Esophagus muscularis mucosa (tissue), 4 donors: Measurements from ENCODE around the gene HIF1A. TPM values are rescaled to one million over a fixed set of nuclear protein-coding genes. Genes with fewer than 3 reads are reported as not detected.

Experiments
- DNase-seq: peaks from one replicate; pipeline ENCODE4 v3.0.0-alpha.2; 2017; ENCODE audit errors: extremely low spot score
- H3K27ac ChIP-seq, 4 donors: fragments of 200-600 bp; sonication (generic); replicated peaks in 1 of 4; 1 replicate in 3 of 4; 2 replicates in 1 of 4; pipeline ENCODE4 v1.5.1; 2016 to 2019; ENCODE audit warnings: mild to moderate bottlenecking in 1 of 4
- H3K27me3 ChIP-seq, 4 donors: fragments of 200-600 bp; sonication (generic); one replicate each; pipeline versions ENCODE4 v1.5.1 to v1.6.0; 2016 to 2019
- H3K36me3 ChIP-seq, 4 donors: fragments of 200-600 bp; sonication (generic); one replicate each; pipeline ENCODE4 v1.5.1; 2016 to 2019
- H3K4me1 ChIP-seq, 4 donors: fragments of 200-600 bp; sonication (generic); one replicate each; pipeline ENCODE4 v1.5.1; 2016 to 2019
- H3K4me3 ChIP-seq, 4 donors: fragments of 200-600 bp; sonication (generic); 1 replicate in 2 of 4; 2 replicates in 2 of 4; pipeline ENCODE4 v1.5.1; 2016 to 2019; ENCODE audit warnings: mild to moderate bottlenecking in 4 of 4, moderate library complexity in 1 of 4
- H3K9me3 ChIP-seq, 4 donors: fragments of 200-600 bp; sonication (generic); 1 replicate in 3 of 4; 2 replicates in 1 of 4; pipeline ENCODE4 v1.5.1; 2016 to 2019
- CTCF ChIP-seq, 3 experiments: fragments of 200-600 bp in 2 of 3; fragments of 450-650 bp in 1 of 3; sonication (generic) in 2 of 3; IDR thresholded peaks; one replicate each; pipeline ENCODE4 v1.5.1; 2017 to 2019; ENCODE audit warnings: antibody characterized with exemption in 3 of 3, mild to moderate bottlenecking in 2 of 3, moderate library complexity in 1 of 3
- EP300 ChIP-seq: sonication (generic); formaldehyde crosslinking; IDR thresholded peaks from one replicate; pipeline ENCODE4 v1.6.1; 2017; ENCODE audit warnings: antibody characterized with exemption
- POLR2A ChIP-seq: fragments of 450-650 bp; IDR thresholded peaks from one replicate; pipeline ENCODE4 v1.6.1; 2017; ENCODE audit warnings: antibody characterized with exemption, moderate library complexity, mild to moderate bottlenecking, low read depth
- POLR2AphosphoS5 ChIP-seq, 2 donors: sonication (generic); formaldehyde crosslinking; IDR thresholded peaks; one replicate each; pipeline ENCODE4 v1.6.1; 2017; ENCODE audit warnings: antibody characterized with exemption in 2 of 2
- WGBS: methylation state at CpG from one replicate; pipeline ENCODE4 v1.1.5; 2018; 5-methylcytosine and 5-hydroxymethylcytosine counted together
- intact Hi-C: fragments of 100-400 bp; cut with DNase I; formaldehyde crosslinking; loops from one replicate; pipeline ENCODE4 v1.15.1; 2023
- total RNA-seq, 4 donors: library from RNA; depleted of rRNA; stranded (reverse); fragments of >200 nt; gene quantifications; one replicate each; pipeline versions ENCODE4 v1.1.0 to v1.2.1, GENCODE V29; 2016

Gene HIF1A
- total RNA-seq, 4 donors from 2014 or later: 77.4 to 156 (median 86.5) TPM

DNA sequence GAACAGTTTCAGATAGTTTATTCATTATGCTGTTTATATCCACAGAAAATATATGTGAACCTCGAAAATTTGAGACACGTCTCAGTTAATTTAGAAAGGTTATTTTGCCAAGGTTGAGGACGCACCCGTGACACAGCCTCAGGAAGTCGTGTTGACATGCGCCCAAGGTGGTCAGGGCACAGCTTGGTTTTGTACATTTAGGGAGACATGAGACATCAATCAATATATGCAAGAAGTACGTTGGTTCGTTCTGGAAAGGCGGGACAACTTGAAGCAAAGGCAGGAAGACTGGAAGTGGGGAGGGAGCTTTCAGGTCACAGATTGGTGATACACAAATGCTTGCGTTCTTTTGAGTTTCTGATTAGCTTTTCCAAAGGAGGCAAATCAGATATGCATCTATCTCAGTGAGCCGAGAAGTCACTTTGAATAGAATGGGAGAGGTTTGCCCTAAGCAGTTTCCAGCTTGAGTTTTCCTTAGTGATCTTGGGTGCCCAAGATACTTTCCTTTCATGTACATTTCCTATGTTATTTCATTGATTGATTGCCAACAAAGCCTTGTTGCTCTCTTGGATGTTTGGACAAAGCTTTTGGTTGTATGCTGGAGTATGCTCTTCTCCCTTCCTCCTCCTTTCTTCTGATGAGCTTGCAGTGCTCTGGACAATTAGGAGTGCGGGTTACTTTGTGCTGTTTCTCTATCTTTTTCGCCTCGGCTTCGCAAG, 70.1 kb downstream of the HIF1A start:
- Histone ChIP-seq H3K4me1 (peaks cover 14 to 40% (median 38%) of the 10 kb centered on the region in 4 donors), H3K4me3 (no peak overlapping the region), H3K27me3 (no peaks in the 10 kb centered on the region), H3K9me3 (no peaks in the 10 kb centered on the region), H3K27ac (no peak overlapping the region), H3K36me3 (peaks cover 3 to 32% (median 14%) of the 10 kb centered on the region in 4 donors)
- intact Hi-C loops: loop anchor here (10.0 kb wide), 1 partner anchor 69 kb away; no protein-coding TSS in a partner anchor
- no peak for DNase-seq
- WGBS: 78% methylated on average over 15 of the region's 15 CpGs
- TF ChIP-seq EP300 (no peak), CTCF (IDR thresholded peaks at IDR 0.05) (no peak), POLR2A (no peak), POLR2AphosphoS5 (IDR thresholded peaks at IDR 0.05) (no peak)

DNA sequence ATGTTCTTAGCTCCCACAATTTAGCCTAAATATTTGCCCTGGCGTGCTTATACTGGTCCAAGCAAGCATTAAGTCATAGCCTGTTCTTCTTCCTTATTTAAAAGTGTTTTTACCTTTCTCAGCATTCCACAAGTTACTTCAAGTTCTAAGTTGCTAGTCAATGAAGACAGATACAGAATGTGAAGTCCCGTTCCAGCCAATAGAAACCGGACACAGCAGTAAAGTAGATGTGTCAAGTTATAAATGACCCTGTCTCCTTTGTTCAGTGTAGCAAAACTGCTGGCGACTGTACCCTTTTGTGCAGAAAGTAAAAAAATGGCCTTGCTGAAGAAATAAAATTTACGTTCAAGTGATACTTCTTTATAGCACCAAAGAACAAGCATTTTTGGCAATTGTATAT, 70.8 kb downstream of the HIF1A start:
- Histone ChIP-seq H3K4me1 (peaks cover 14 to 40% (median 38%) of the 10 kb centered on the region in 4 donors), H3K9me3 (no peaks in the 10 kb centered on the region), H3K36me3 (peaks cover 8 to 40% (median 21%) of the 10 kb centered on the region in 4 donors), H3K4me3 (no peak overlapping the region), H3K27ac (no peak overlapping the region), H3K27me3 (no peaks in the 10 kb centered on the region)
- TF ChIP-seq CTCF (IDR thresholded peaks at IDR 0.05) (no peak), POLR2A (no peak), EP300 (no peak), POLR2AphosphoS5 (IDR thresholded peaks at IDR 0.05) (no peak)
- intact Hi-C loops: loop anchor here (10.0 kb wide), 1 partner anchor 69 kb away; no protein-coding TSS in a partner anchor
- 66% methylated on average over 5 of the region's 5 CpGs for WGBS
- no peak for DNase-seq

GRCh38 chr14:61768240-61768639, 72.9 kb downstream of the HIF1A start:
- H3K36me3 ChIP-seq: peaks cover 12 to 58% (median 26%) of the 10 kb centered on the region in 4 donors
- no peak overlapping the region for H3K27ac ChIP-seq
- H3K27me3 ChIP-seq: no peaks in the 10 kb centered on the region
- TF ChIP-seq POLR2AphosphoS5 (IDR thresholded peaks at IDR 0.05) (no peak), CTCF (IDR thresholded peaks at IDR 0.05) (no peak), POLR2A (no peak), EP300 (no peak)
- no peaks in the 10 kb centered on the region for H3K9me3 ChIP-seq
- WGBS: 80% methylated on average over 3 of the region's 3 CpGs
- no peak for DNase-seq
- intact Hi-C loops: loop anchor here (10.0 kb wide), 1 partner anchor 67 kb away; no protein-coding TSS in a partner anchor
- no peak overlapping the region for H3K4me3 ChIP-seq
- H3K4me1 ChIP-seq: peaks cover 9 to 31% (median 29%) of the 10 kb centered on the region in 4 donors

GRCh38 chr14:61769893-61770292, 74.6 kb downstream of the HIF1A start:
- no peak for DNase-seq
- Histone ChIP-seq H3K27ac (no peak overlapping the region), H3K4me1 (peaks cover 9 to 15% (median 14%) of the 10 kb centered on the region in 4 donors), H3K27me3 (no peaks in the 10 kb centered on the region), H3K36me3 (peaks cover 24 to 74% (median 37%) of the 10 kb centered on the region in 4 donors), H3K4me3 (no peak overlapping the region), H3K9me3 (no peaks in the 10 kb centered on the region)
- 93% methylated on average over 3 of the region's 3 CpGs for WGBS
- TF ChIP-seq POLR2A (no peak), POLR2AphosphoS5 (IDR thresholded peaks at IDR 0.05) (no peak), EP300 (no peak), CTCF (IDR thresholded peaks at IDR 0.05) (no peak)
- intact Hi-C loops: loop anchor here (10.0 kb wide), 1 partner anchor 65 kb away; no protein-coding TSS in a partner anchor
